CD4-positive, alpha-beta T cell (primary cell): Measurements from ENCODE around the gene ACYP2. TPM values are rescaled to one million over a fixed set of nuclear protein-coding genes. Genes with fewer than 3 reads are reported as not detected.

ENCODE experiments used
- ATAC-seq: fragments of 200-7000 bp; cut with Tn5 transposase; one replicate; pipeline ENCODE4 v1.10.0; 2022; ENCODE audit warnings: mild to moderate bottlenecking; ENCODE audit not compliant: poor library complexity
- CTCF ChIA-PET: fragments of 350-600 bp; sonication (Branson Sonifier 250); formaldehyde crosslinking; loops from one replicate; lab custom pipeline; 2021; ENCODE audit warnings: antibody characterized with exemption, inconsistent platforms; lab: Charles Lee
- POLR2A ChIA-PET: fragments of 350-600 bp; sonication (Branson Sonifier 250); formaldehyde crosslinking; loops from one replicate; lab custom pipeline; 2021; ENCODE audit warnings: antibody characterized with exemption, inconsistent platforms; lab: Charles Lee
- DNase-seq, 14 experiments: peaks; one replicate each; pipeline ENCODE4 v3.0.0-alpha.2; 2013 to 2020; ENCODE audit warnings: mixed read lengths in 2 of 14
- H3K27ac ChIP-seq, 2 donors: one replicate each; pipeline versions ENCODE4 v1.5.1 to v1.7.0; 2013; ENCODE audit warnings: low read length in 2 of 2, low read depth in 1 of 2, mild to moderate bottlenecking in 1 of 2
- H3K27me3 ChIP-seq, 2 experiments: 1 replicate in 1 of 2; 2 replicates in 1 of 2; pipeline versions ENCODE4 v1.6.1 to v1.7.0; 2013; ENCODE audit warnings: low read length in 2 of 2, control low read depth in 1 of 2, mild to moderate bottlenecking in 1 of 2, moderate library complexity in 1 of 2; ENCODE audit not compliant: insufficient read depth in 2 of 2, control insufficient read depth in 1 of 2
- H3K36me3 ChIP-seq: one replicate; pipeline ENCODE4 v1.6.1; 2013; ENCODE audit warnings: low read length, control low read depth; ENCODE audit not compliant: insufficient read depth
- H3K4me1 ChIP-seq: one replicate; pipeline ENCODE4 v1.6.1; 2013; ENCODE audit warnings: low read length, control low read depth; ENCODE audit not compliant: insufficient read depth
- H3K4me3 ChIP-seq: one replicate; pipeline ENCODE4 v1.5.1; 2013; ENCODE audit warnings: mild to moderate bottlenecking, low read length, moderate library complexity
- H3K9me3 ChIP-seq, 2 experiments: 1 replicate in 1 of 2; 2 replicates in 1 of 2; pipeline versions ENCODE4 v1.6.1 to v1.7.0; 2013; ENCODE audit warnings: low read length in 2 of 2, mild to moderate bottlenecking in 2 of 2, control low read depth in 1 of 2, moderate library complexity in 1 of 2; ENCODE audit not compliant: control insufficient read depth in 1 of 2, insufficient read depth in 1 of 2
- H3K27ac Mint-ChIP-seq: one replicate; pipeline ENCODE4 v1.8.0; 2020; ENCODE audit warnings: mixed read lengths
- H3K27me3 Mint-ChIP-seq: one replicate; pipeline ENCODE4 v1.8.0; 2021; ENCODE audit warnings: mixed read lengths
- H3K36me3 Mint-ChIP-seq: one replicate; pipeline ENCODE4 v1.8.0; 2021; ENCODE audit warnings: low read depth, mixed read lengths
- H3K4me1 Mint-ChIP-seq: one replicate; pipeline ENCODE4 v1.8.0; 2021; ENCODE audit warnings: low read depth, mixed read lengths
- H3K4me3 Mint-ChIP-seq: one replicate; pipeline ENCODE4 v1.8.0; 2020; ENCODE audit warnings: mild to moderate bottlenecking, mixed read lengths
- H3K9me3 Mint-ChIP-seq: one replicate; pipeline ENCODE4 v1.8.0; 2020; ENCODE audit warnings: mixed read lengths
- intact Hi-C, 2 experiments: fragments of 100-400 bp; cut with DNase I in 1 of 2; cut with micrococcal nuclease in 1 of 2; formaldehyde crosslinking; loops; one replicate each; pipeline versions ENCODE4 v1.15.1 to v1.9.0; 2023 to 2025; cut with DNase I, micrococcal nuclease
- total RNA-seq, 174 experiments: library from RNA in 2 of 174; stranded (reverse) in 2 of 174; gene quantifications; one replicate each; pipeline ENCODE4 v1.2.3 and lab custom pipeline; 2021 to 2026
- TF ChIP-seq, protein P1 (sequence below): fragments of 200-600 bp; IDR thresholded peaks from one replicate; pipeline ENCODE4 v1.8.0; 2022; ENCODE audit warnings: antibody characterized with exemption, mild to moderate bottlenecking

ACYP2 gene
- total RNA-seq, 2 experiments from 2014 or later, result 9.3 to 10.9 TPM

GRCh38 chr2:54083021-54083420 lies 32.4 kb upstream of the ACYP2 start:
- Histone ChIP-seq H3K4me1 (no peaks in the 10 kb centered on the region), H3K4me3 (no peak overlapping the region), H3K9me3 (no peaks in the 10 kb centered on the region), H3K36me3 (no peaks in the 10 kb centered on the region), H3K27me3 (no peaks in the 10 kb centered on the region), H3K27ac (no peak overlapping the region)
- Mint-ChIP-seq H3K36me3 (no peaks in the 10 kb centered on the region), H3K27ac (no peak overlapping the region), H3K9me3 (no peaks in the 10 kb centered on the region), H3K4me3 (no peak overlapping the region), H3K4me1 (no peaks in the 10 kb centered on the region), H3K27me3 (no peaks in the 10 kb centered on the region)
- CTCF ChIA-PET, result no interaction called here
- TF ChIP-seq, protein P1, sequence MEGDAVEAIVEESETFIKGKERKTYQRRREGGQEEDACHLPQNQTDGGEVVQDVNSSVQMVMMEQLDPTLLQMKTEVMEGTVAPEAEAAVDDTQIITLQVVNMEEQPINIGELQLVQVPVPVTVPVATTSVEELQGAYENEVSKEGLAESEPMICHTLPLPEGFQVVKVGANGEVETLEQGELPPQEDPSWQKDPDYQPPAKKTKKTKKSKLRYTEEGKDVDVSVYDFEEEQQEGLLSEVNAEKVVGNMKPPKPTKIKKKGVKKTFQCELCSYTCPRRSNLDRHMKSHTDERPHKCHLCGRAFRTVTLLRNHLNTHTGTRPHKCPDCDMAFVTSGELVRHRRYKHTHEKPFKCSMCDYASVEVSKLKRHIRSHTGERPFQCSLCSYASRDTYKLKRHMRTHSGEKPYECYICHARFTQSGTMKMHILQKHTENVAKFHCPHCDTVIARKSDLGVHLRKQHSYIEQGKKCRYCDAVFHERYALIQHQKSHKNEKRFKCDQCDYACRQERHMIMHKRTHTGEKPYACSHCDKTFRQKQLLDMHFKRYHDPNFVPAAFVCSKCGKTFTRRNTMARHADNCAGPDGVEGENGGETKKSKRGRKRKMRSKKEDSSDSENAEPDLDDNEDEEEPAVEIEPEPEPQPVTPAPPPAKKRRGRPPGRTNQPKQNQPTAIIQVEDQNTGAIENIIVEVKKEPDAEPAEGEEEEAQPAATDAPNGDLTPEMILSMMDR, result no peak
- intact Hi-C loops, result no loop called here
- POLR2A ChIA-PET, result no interaction called here
- ATAC-seq, result no peak
- DNase-seq, result no peak

DNA sequence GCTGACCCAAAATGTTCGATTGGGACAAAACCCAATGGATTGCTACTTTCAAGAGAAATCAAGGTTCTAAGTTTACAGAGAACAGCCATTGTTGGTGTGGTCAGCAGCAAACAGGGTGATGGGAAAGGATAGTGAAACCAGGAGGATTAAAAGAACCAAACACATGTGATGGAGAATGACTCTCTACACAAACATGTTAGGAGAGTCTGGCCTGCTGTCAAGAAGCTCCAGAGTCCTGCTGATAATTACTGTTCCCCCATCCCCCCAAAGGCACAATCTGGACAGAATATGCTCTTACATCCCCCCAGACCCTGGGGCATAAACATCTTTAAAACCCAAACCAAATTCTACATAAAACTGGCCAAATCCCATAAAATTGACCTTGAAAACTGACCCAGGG lies 32.0 kb upstream of the ACYP2 start:
- POLR2A ChIA-PET, result no interaction called here
- no peaks in the 10 kb centered on the region for H3K36me3 ChIP-seq

DNA sequence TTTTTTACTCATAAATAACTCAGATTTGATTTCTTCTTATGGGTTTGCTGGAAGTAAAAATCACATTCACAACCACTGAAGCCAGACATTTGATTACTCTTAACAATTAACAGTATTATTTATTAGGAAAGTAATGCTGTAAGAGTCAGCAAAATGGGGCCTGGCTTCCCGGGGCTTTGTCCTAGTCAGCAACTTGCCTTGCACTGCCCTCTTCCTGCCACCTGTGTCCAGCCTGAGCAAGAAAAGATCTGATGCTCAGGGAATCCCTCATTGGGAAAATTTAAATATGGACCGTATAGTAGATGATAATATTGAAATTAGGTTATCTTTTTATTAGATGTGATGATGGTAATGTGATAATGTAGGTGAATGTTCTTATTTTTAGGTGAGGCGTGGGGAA lies 30.8 kb upstream of the ACYP2 start:
- H3K9me3 Mint-ChIP-seq, result no peaks in the 10 kb centered on the region
- Histone ChIP-seq H3K27me3 (no peaks in the 10 kb centered on the region), H3K36me3 (no peaks in the 10 kb centered on the region), H3K27ac (no peak overlapping the region), H3K4me3 (no peak overlapping the region), H3K9me3 (no peaks in the 10 kb centered on the region), H3K4me1 (no peaks in the 10 kb centered on the region)
- no peak overlapping the region for H3K27ac Mint-ChIP-seq
- intact Hi-C loops, result no loop called here
- H3K27me3 Mint-ChIP-seq, result no peaks in the 10 kb centered on the region
- CTCF ChIA-PET, result no interaction called here
- no peak overlapping the region for H3K4me3 Mint-ChIP-seq
- ATAC-seq (no peak), DNase-seq (no peak)
- POLR2A ChIA-PET, result no interaction called here
- H3K36me3 Mint-ChIP-seq, result no peaks in the 10 kb centered on the region
- H3K4me1 Mint-ChIP-seq, result no peaks in the 10 kb centered on the region
- TF ChIP-seq, protein P1, result no peak

More for the DNA sequence above, 32.0 kb upstream of the ACYP2 start:
- Histone ChIP-seq H3K4me3 (no peak overlapping the region), H3K9me3 (no peaks in the 10 kb centered on the region), H3K27ac (no peak overlapping the region), H3K27me3 (no peaks in the 10 kb centered on the region), H3K4me1 (no peaks in the 10 kb centered on the region)
- Mint-ChIP-seq H3K4me1 (no peaks in the 10 kb centered on the region), H3K4me3 (no peak overlapping the region), H3K36me3 (no peaks in the 10 kb centered on the region), H3K27ac (no peak overlapping the region), H3K9me3 (no peaks in the 10 kb centered on the region), H3K27me3 (no peaks in the 10 kb centered on the region)
- intact Hi-C loops, result no loop called here
- CTCF ChIA-PET, result no interaction called here
- TF ChIP-seq, protein P1, result no peak
- DNase-seq (no peak), ATAC-seq (no peak)
